Head of caudate nucleus (tissue), 42 donors: ENCODE results near the gene OR51V1.
"Not testable (repeated sequence)": the region's sequence is repeated elsewhere in the genome, so short reads cannot be mapped to it uniquely, and the experiment has no call there.

Source experiments
- DNase-seq, 42 donors: peaks; one replicate each; pipeline versions ENCODE4 v3.0.0 to v3.0.0-alpha.2; 2020 to 2021; ENCODE audit warnings: mixed read lengths in 7 of 42
- intact Hi-C: fragments of 100-400 bp; cut with DNase I; formaldehyde crosslinking; loops from one replicate; pipeline ENCODE4 v1.15.0; 2022

Gene OR51V1

DNA sequence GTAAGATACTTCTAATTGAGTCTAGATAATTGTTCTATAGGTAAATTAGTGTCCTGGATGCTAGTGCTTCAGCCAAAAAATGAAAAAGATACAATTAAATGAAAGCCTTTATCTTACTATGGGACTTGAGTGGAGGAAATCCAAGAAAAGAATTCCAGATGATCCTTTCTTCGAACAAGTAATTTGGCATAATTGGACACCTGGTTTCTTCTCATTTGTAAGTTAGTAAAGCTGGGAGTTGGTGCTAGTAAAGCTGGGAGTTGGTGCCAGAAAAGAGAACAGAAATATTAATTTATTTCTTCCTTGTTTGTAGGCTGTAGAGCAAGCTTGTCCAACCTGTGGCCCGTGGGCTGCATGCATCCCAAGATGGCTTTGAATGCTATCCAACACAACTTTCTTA is 12.3 kb downstream of the OR51V1 start:
- intact Hi-C loops = no loop called here
- DNase-seq = no peak

DNA sequence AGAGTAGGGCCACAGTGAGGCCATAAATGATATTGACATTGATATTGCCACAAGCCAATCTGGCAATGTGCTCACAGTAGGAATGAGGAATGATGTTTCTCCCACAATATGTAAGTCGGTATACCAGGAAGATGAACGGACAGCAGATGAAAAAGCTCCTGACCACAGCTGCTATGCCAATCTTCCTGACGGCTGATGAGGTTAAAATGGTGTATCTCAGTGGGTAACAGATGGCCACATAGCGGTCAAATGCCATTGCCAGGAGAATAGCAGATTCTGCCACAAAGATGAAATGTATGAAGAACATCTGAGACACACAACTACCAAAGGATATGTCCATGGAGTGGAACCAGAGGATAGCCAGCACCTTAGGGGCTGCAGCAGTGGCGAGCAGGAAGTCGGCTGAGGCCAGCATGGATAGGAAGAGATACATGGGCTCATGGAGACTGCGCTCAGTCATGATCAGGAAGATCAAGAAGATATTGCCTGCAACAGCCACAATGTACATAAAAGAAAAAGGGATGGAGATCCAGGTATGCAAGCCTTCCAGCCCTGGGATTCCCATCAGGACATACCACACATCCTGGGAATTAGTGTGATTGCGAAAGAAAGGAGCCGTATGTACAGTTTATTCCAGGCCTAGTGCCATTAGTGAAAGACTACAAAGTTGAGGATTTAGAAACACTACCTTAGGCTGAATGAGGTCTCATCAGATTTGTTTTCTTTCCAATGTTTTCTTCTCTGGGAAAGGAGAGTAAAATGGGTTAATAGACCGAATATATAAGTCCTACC is 22.2 kb downstream of the OR51V1 start:
- DNase-seq = no peak
- intact Hi-C loops = no loop called here

DNA sequence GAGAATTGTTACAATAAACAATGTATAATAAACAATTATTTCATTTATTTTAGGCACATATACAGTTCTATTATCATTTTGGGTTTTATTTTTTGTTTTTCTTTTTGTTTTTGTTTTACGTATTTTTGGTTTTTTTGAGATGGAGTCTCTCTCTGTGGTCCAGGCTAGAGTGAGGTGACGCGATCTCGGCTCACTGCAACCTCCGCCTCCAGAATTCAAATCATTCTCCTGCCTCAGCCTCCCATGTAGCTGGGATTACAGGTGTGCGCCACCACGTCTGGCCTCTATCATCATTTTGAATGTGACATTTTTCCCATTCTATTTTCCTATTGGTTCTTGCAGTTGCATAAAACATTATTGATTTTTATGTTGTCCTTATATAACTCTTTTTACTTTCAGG is 25.5 kb downstream of the OR51V1 start:
- DNase-seq = no peak
- intact Hi-C loops = no loop called here

DNA sequence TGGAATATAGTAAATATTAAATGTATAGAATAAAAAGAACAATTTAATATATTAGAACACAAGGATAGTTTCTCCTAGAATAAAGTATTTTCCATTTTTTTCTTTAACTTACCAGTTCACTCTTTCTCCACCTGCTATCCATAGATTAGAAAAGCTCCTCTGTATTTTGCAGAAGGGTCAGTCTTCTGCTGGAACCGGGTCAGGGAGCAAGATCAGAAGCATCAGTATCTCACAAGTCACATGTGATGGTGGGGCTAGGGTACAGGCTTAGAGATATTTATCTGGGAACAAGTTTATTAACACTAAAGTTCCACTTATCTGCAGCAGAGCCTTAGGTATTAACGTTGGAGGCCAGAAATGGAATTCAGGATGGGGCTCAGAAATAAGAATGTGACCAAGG is 28.6 kb downstream of the OR51V1 start:
- no peak for DNase-seq
- intact Hi-C loops = no loop called here

DNA sequence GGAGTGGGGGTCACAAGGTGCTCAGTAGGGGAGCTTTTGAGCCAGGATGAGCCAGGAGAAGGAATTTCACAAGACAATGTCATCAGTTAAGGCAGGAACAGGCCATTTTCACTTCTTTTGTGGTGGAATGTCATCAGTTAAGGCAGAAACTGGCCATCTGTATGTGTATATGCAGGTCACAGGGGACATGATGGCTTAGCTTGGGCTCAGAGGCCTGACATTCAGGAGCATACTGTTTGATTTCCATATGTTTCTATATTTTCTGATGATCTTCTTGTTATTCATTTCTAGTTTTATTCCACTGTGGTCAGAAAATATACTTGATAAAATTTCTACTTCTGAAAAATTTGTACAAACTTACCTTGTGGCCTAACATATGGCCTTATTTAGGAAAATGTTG is 34.6 kb downstream of the OR51V1 start:
- intact Hi-C loops, DNase-seq: not testable (repeated sequence)

DNA sequence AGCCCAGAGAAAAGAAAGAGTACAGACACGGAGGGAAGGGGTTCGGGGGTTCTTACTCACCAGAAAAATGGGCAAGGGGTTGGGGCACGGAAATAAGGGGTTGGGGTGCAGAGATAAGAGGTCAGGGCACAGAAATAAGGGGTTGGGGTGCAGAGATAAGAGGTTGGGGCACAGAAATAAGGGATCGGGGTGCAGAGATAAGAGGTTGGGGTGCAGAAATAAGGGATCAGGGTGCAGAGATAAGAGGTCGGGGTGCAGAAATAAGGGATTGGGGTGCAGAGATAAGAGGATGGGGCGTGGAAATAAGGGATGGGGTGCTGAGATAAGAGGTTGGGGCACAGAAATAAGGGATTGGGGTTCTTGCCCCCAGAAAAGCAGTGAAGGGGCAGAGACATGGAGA is 35.7 kb downstream of the OR51V1 start:
- intact Hi-C loops, DNase-seq: not testable (repeated sequence)

DNA sequence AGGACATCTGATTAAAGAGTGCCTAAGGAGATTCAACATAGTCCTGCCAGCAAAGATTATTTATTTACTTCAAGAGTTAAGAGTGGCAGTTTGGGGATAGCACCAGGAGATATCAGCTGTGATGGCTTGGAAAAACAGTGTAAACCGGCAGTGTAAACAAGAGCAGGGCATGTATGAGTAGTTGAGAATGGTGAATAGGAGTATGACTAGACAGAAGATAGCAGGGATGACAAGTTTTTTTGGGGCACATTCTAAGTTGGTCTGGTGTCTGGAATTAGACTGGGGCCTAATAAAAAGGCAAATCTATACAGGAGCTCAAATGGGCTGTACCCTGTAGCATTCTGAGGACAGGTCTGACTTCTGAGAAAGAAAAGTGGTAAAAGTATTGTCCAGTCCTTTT is 39.4 kb downstream of the OR51V1 start:
- DNase-seq, intact Hi-C loops: not testable (repeated sequence)

DNA sequence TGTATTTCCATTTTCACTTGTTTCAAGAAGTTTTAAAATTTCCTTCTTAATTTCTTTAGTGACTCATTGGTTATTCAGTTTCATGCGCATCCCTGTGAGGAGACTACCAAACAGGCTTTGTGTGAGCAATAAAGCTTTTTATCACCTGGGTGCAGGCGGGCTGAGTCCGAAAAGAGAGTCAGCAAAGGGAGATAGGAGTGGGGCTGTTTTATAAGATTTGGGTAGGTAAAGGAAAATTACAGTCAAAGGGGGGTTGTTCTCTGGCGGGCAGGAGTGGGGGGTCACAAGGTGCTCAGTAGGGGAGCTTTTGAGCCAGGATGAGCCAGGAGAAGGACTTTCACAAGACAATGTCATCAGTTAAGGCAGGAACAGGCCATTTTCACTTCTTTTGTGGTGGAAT is 40.3 kb downstream of the OR51V1 start:
- intact Hi-C loops, DNase-seq: not testable (repeated sequence)

DNA sequence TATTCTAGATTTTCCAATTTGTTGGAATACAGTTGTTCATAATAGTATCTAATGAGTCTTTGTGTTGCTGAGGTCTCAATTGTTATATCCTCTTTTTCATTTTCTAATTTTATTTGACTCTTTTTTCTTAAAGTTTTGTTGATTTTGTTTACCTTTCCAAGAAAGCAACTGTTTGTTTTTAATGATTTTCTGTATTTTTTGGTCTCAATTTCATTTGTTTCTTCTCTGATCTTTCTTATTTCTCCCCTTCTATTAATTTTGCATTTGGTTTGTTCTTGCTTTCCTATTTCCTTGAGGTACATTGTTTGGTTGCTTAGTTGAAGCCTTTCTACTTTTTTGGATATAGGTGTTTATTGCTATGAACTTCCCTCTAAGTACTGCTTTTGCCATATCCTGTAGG is 40.7 kb downstream of the OR51V1 start:
- intact Hi-C loops = no loop called here
- no peak for DNase-seq

DNA sequence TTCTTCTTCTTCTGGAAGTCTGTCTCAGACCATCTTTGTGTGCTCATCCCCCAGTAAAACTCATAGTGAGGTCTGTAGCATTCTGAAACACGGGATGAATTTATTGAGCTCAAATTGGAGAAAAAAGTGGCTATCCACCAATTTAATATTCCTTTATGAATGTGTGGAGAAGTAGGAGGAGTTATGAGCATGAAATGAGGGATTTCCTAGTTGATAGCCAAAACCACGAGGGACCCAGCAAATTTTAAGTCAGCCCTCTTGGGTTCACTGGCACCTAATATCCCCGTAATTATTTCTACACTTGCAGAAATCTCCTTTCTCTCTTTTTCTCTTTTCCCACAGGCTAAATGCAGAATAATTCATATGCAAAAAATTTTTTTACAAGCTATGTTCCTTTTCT is 45.8 kb downstream of the OR51V1 start, which contains the start of gene OR52A1:
OR52A1 (minus strand) TSS at position 101 of the 400 bp plus-strand sequence. CDS start 2,388 bp downstream, outside the sequence.
- intact Hi-C loops = no loop called here
- no peak for DNase-seq

DNA sequence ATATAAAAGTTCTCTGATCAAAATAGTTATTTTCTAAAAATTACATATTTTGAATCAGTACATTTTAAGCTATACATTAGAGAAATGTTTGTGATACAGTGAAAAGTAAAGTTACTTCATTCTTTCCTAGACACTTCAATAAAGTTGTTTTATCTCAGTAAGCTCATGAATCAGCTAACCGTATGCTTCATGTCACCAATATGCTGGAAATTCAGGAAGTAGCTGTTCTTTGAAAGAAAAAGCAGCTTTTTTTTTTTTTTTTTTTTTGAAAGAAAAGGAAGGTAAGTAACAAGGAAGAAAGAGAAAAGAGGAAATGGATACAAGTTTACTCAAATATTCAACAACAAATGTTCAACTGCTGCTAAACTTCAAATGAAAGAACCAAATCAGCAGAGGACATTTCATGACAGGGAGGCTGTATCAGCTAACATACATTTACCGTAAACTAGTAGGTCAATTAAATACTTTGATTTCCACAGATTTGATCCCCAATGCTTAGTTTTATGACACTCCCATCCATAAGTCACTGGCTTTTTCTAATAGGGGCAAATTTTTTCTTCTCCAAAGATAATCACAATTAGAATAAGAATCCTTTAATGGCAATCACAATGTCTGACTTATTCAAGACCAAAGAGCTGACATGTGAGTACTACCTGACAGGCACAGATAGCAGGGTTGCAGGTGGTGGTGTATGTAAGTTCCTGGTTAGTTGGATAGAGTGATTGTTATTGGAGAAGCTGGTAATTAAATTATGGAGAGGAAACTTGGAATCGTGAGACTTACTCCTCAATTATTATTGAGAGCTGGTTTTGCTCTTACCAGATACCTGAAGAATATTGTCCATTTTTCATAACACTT is 46.7 kb downstream of the OR51V1 start:
- no peak for DNase-seq
- intact Hi-C loops = no loop called here

DNA sequence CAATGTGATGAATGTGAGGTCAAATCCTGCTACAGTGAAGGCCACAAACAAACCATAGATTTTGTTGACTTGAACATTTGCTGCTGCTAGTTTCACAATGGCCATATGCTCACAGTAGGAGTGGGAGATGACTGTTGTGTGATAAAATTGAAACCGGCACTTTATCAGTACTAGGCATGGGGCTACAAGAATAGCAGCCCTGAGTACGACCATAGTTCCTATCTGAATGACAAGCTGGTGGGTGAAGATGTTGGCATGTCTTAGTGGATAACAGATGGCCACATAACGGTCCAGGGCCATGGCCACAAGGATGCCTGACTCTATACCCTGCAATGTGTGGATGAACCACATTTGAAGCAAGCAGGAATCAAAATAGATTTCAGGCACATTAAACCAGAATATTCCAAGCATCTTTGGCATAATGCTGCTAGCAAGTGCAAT is 48.7 kb downstream of the OR51V1 start:
- intact Hi-C loops = no loop called here
- DNase-seq = no peak
